GM23338 (cell line): Measurements from ENCODE around the gene NDRG3. TPM values are rescaled to one million over a fixed set of nuclear protein-coding genes. Genes with fewer than 3 reads are reported as not detected.

ENCODE experiments used
- ATAC-seq: fragments of 200-7000 bp; cut with Tn5 transposase; 3 replicates; pipeline ENCODE4 v1.9.1; 2020
- DNase-seq: peaks from one replicate; pipeline ENCODE4 v3.0.0-alpha.2; 2015; ENCODE audit warnings: low spot score
- H2AFZ ChIP-seq: fragments of 200-600 bp; sonication (generic); 2 replicates; pipeline ENCODE4 v1.8.0; 2016; ENCODE audit warnings: antibody characterized with exemption, mild to moderate bottlenecking, moderate library complexity
- H3F3A ChIP-seq: fragments of 200-600 bp; sonication (generic); replicated peaks from 2 replicates; pipeline ENCODE4 v1.8.0; 2017; ENCODE audit warnings: antibody characterized with exemption, mixed run types, low read depth
- H3K27ac ChIP-seq: fragments of 200-600 bp; sonication (generic); 2 replicates; pipeline ENCODE4 v1.6.1; 2016; ENCODE audit warnings: low read depth
- H3K27me3 ChIP-seq: fragments of 200-600 bp; sonication (generic); 2 replicates; pipeline ENCODE4 v1.8.0; 2016; ENCODE audit warnings: mild to moderate bottlenecking, mixed run types, moderate library complexity; ENCODE audit not compliant: insufficient read depth
- H3K36me3 ChIP-seq: fragments of 200-600 bp; sonication (generic); 2 replicates; pipeline ENCODE4 v1.8.0; 2016; ENCODE audit warnings: mild to moderate bottlenecking; ENCODE audit not compliant: insufficient read depth
- H3K4me1 ChIP-seq: fragments of 200-600 bp; sonication (generic); 2 replicates; pipeline ENCODE4 v1.8.0; 2016; ENCODE audit warnings: mild to moderate bottlenecking, moderate library complexity; ENCODE audit not compliant: insufficient read depth
- H3K4me2 ChIP-seq: fragments of 200-600 bp; sonication (generic); 2 replicates; pipeline ENCODE4 v1.7.1; 2017; ENCODE audit warnings: mixed run types
- H3K4me3 ChIP-seq: fragments of 200-600 bp; sonication (generic); 2 replicates; pipeline ENCODE4 v1.6.1; 2016; ENCODE audit warnings: mixed run types
- H3K79me2 ChIP-seq: fragments of 200-600 bp; sonication (generic); replicated peaks from 2 replicates; pipeline ENCODE4 v1.8.0; 2017; ENCODE audit warnings: mild to moderate bottlenecking; ENCODE audit not compliant: insufficient read depth
- H3K9me2 ChIP-seq: fragments of 200-600 bp; sonication (generic); 2 replicates; pipeline ENCODE4 v1.8.0; 2017; ENCODE audit not compliant: insufficient read depth
- H4K20me1 ChIP-seq: fragments of 200-600 bp; sonication (generic); replicated peaks from 2 replicates; pipeline ENCODE4 v1.8.0; 2017; ENCODE audit warnings: mild to moderate bottlenecking; ENCODE audit not compliant: insufficient read depth
- H3K27ac Mint-ChIP-seq: 2 replicates; pipeline ENCODE4 v1.8.0; 2020; ENCODE audit warnings: inconsistent platforms, mild to moderate bottlenecking, moderate library complexity, mixed read lengths
- H3K27me3 Mint-ChIP-seq: 3 replicates; pipeline ENCODE4 v1.8.0; 2022; ENCODE audit warnings: low read depth, mild to moderate bottlenecking, moderate library complexity, mixed read lengths, inconsistent platforms; ENCODE audit not compliant: insufficient read depth, poor library complexity
- H3K36me3 Mint-ChIP-seq: 3 replicates; pipeline ENCODE4 v1.8.0; 2021; ENCODE audit warnings: low read depth, mild to moderate bottlenecking, inconsistent platforms, moderate library complexity, mixed read lengths
- H3K4me1 Mint-ChIP-seq: 3 replicates; pipeline ENCODE4 v1.8.0; 2020; ENCODE audit warnings: mild to moderate bottlenecking, inconsistent platforms, mixed read lengths
- H3K4me3 Mint-ChIP-seq: 3 replicates; pipeline ENCODE4 v1.8.0; 2021; ENCODE audit warnings: moderate library complexity, mild to moderate bottlenecking, inconsistent platforms, mixed read lengths
- H3K9me3 Mint-ChIP-seq: 3 replicates; pipeline ENCODE4 v1.8.0; 2020; ENCODE audit warnings: moderate library complexity, mild to moderate bottlenecking, inconsistent platforms, mixed read lengths
- CREB1 ChIP-seq: fragments of 250-450 bp; sonication (Bioruptor Pico); IDR thresholded peaks from 2 replicates; pipeline ENCODE4 v1.5.0; 2020; ENCODE audit warnings: low read depth, mild to moderate bottlenecking, moderate library complexity
- ETS1 ChIP-seq: IDR thresholded peaks from 2 replicates; pipeline ENCODE4 v1.6.1; 2016; ENCODE audit warnings: antibody characterized with exemption
- EZH2 ChIP-seq: fragments of 200-600 bp; sonication (generic); IDR thresholded peaks from one replicate; pipeline ENCODE4 v1.8.0; 2017; ENCODE audit warnings: antibody characterized with exemption, mild to moderate bottlenecking, low read depth; ENCODE audit not compliant: unreplicated experiment
- EZH2phosphoT487 ChIP-seq: fragments of 200-600 bp; sonication (generic); IDR thresholded peaks from one replicate; pipeline ENCODE4 v1.8.1; 2018; ENCODE audit warnings: antibody characterized with exemption; ENCODE audit not compliant: unreplicated experiment
- JUNB ChIP-seq: IDR thresholded peaks from one replicate; pipeline ENCODE4 v1.6.1; 2016; ENCODE audit warnings: antibody characterized with exemption; ENCODE audit not compliant: unreplicated experiment
- NANOG ChIP-seq: IDR thresholded peaks from 2 replicates; pipeline ENCODE4 v1.6.1; 2016; ENCODE audit warnings: antibody characterized with exemption, borderline replicate concordance
- POLR2AphosphoS5 ChIP-seq: IDR thresholded peaks from 2 replicates; pipeline ENCODE4 v1.6.1; 2016; ENCODE audit warnings: antibody characterized with exemption, low read depth
- STAT1 ChIP-seq: IDR thresholded peaks from one replicate; pipeline ENCODE4 v1.6.1; 2016; ENCODE audit warnings: antibody characterized with exemption; ENCODE audit not compliant: unreplicated experiment
- ZNF114 ChIP-seq: fragments of 250-450 bp; sonication (Bioruptor Pico); IDR thresholded peaks from 2 replicates; pipeline ENCODE4 v1.5.0; 2020; ENCODE audit warnings: mild to moderate bottlenecking, moderate library complexity
- ZNF331 ChIP-seq: fragments of 250-450 bp; sonication (Bioruptor Pico); IDR thresholded peaks from 2 replicates; pipeline ENCODE4 v1.5.0; 2020; ENCODE audit warnings: low read depth, mild to moderate bottlenecking, moderate library complexity
- ZNF462 ChIP-seq: fragments of 250-450 bp; sonication (Bioruptor Pico); IDR thresholded peaks from 2 replicates; pipeline ENCODE4 v1.5.0; 2020; ENCODE audit warnings: mild to moderate bottlenecking, moderate library complexity
- polyA plus RNA-seq: library from polyadenylated mRNA; unstranded; fragments of >200 nt; fragmentation: Nextera tagmentation; extraction: Ambion mirVana; gene quantifications from 2 replicates; pipeline ENCODE4 v1.2.1, GENCODE V29; 2016
- total RNA-seq: library from RNA; depleted of rRNA; stranded (reverse); fragments of >200 nt; shearing (Covaris generic); gene quantifications from 2 replicates; pipeline ENCODE4 v1.2.3, GENCODE V29; 2014
- TF ChIP-seq, protein P1 (sequence below): IDR thresholded peaks from one replicate; pipeline ENCODE4 v1.6.1; 2018; ENCODE audit warnings: antibody characterized with exemption; ENCODE audit not compliant: unreplicated experiment
- TF ChIP-seq, protein P2 (sequence below), 2 experiments: fragments of 200-600 bp in 1 of 2; sonication (generic) in 1 of 2; conservative IDR thresholded peaks; 2 replicates each; pipeline versions ENCODE4 v1.5.1 to v1.6.1; 2016 to 2017; ENCODE audit warnings: antibody characterized with exemption in 2 of 2, low read depth in 2 of 2, mild to moderate bottlenecking in 2 of 2, moderate library complexity in 1 of 2

The NDRG3 gene
- total and polyA plus RNA-seq, 2 experiments from 2014 or later = 18.6 to 24.0 TPM

GRCh38 chr20:36645353-36645752 lies 100.5 kb downstream of the NDRG3 start:
- Mint-ChIP-seq H3K4me3 (no peak overlapping the region), H3K27me3 (peaks cover 13% of the 10 kb centered on the region), H3K4me1 (peaks cover 27% of the 10 kb centered on the region), H3K27ac (no peak overlapping the region), H3K36me3 (no peaks in the 10 kb centered on the region), H3K9me3 (no peaks in the 10 kb centered on the region)
- no peaks in the 10 kb centered on the region for H4K20me1 ChIP-seq
- H3K4me2 ChIP-seq = no peak overlapping the region
- TF ChIP-seq EZH2phosphoT487 (no peak), ZNF114 (CRISPR knock-in tag) (no peak), ZNF331 (CRISPR knock-in tag) (no peak), JUNB (no peak), NANOG (no peak), CREB1 (CRISPR knock-in tag) (no peak), EZH2 (no peak), POLR2AphosphoS5 (no peak), STAT1 (no peak), ZNF462 (CRISPR knock-in tag) (no peak), ETS1 (no peak)
- TF ChIP-seq, protein P1, sequence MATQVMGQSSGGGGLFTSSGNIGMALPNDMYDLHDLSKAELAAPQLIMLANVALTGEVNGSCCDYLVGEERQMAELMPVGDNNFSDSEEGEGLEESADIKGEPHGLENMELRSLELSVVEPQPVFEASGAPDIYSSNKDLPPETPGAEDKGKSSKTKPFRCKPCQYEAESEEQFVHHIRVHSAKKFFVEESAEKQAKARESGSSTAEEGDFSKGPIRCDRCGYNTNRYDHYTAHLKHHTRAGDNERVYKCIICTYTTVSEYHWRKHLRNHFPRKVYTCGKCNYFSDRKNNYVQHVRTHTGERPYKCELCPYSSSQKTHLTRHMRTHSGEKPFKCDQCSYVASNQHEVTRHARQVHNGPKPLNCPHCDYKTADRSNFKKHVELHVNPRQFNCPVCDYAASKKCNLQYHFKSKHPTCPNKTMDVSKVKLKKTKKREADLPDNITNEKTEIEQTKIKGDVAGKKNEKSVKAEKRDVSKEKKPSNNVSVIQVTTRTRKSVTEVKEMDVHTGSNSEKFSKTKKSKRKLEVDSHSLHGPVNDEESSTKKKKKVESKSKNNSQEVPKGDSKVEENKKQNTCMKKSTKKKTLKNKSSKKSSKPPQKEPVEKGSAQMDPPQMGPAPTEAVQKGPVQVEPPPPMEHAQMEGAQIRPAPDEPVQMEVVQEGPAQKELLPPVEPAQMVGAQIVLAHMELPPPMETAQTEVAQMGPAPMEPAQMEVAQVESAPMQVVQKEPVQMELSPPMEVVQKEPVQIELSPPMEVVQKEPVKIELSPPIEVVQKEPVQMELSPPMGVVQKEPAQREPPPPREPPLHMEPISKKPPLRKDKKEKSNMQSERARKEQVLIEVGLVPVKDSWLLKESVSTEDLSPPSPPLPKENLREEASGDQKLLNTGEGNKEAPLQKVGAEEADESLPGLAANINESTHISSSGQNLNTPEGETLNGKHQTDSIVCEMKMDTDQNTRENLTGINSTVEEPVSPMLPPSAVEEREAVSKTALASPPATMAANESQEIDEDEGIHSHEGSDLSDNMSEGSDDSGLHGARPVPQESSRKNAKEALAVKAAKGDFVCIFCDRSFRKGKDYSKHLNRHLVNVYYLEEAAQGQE = no peak
- TF ChIP-seq, protein P2, sequence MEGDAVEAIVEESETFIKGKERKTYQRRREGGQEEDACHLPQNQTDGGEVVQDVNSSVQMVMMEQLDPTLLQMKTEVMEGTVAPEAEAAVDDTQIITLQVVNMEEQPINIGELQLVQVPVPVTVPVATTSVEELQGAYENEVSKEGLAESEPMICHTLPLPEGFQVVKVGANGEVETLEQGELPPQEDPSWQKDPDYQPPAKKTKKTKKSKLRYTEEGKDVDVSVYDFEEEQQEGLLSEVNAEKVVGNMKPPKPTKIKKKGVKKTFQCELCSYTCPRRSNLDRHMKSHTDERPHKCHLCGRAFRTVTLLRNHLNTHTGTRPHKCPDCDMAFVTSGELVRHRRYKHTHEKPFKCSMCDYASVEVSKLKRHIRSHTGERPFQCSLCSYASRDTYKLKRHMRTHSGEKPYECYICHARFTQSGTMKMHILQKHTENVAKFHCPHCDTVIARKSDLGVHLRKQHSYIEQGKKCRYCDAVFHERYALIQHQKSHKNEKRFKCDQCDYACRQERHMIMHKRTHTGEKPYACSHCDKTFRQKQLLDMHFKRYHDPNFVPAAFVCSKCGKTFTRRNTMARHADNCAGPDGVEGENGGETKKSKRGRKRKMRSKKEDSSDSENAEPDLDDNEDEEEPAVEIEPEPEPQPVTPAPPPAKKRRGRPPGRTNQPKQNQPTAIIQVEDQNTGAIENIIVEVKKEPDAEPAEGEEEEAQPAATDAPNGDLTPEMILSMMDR (conservative IDR thresholded peaks at IDR 0.05; ENCODE audit: low read depth in 2 of 2) = no peak
- H3K4me1 ChIP-seq = peaks cover 19% of the 10 kb centered on the region
- no peaks in the 10 kb centered on the region for H3K9me2 ChIP-seq
- no peak overlapping the region for H3K4me3 ChIP-seq
- H3K36me3 ChIP-seq = no peaks in the 10 kb centered on the region
- ATAC-seq (no peak), DNase-seq (no peak)
- H3F3A ChIP-seq = no peaks in the 10 kb centered on the region; the same call in 1 of the 2 replicates
- no peaks in the 10 kb centered on the region for H3K79me2 ChIP-seq
- no peak overlapping the region for H2AFZ ChIP-seq
- no peaks in the 10 kb centered on the region for H3K27me3 ChIP-seq
- no peak overlapping the region for H3K27ac ChIP-seq
